GM12874 (cell line): ENCODE data around the gene ACVR1.

Experiments
- TF ChIP-seq, protein P1 (sequence below): IDR thresholded peaks from 2 replicates; pipeline ENCODE4 v1.5.1; 2011; ENCODE audit warnings: low read depth, mild to moderate bottlenecking, control low read depth, low read length, moderate library complexity; ENCODE audit not compliant: insufficient read depth

Gene ACVR1

DNA sequence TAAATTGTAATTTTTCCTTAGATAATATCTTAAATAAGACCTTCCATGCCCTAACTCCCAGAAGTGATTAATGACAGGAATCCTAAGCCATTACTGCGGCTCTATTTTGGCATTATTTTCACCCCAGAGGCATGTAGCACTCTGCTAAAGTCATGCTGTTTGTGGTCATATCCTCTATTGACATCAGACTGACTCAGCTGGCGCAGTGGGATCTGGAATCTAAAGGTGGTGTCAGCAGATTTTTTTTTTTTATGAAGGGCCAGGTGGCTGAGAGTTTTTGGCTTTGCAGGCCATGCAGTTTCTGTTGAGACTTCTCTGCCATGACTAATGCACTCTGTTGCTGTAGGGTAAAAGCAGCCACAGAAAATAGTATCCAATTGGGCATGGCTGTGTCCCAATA, 183.4 kb downstream of the ACVR1 start:
- TF ChIP-seq, protein P1, sequence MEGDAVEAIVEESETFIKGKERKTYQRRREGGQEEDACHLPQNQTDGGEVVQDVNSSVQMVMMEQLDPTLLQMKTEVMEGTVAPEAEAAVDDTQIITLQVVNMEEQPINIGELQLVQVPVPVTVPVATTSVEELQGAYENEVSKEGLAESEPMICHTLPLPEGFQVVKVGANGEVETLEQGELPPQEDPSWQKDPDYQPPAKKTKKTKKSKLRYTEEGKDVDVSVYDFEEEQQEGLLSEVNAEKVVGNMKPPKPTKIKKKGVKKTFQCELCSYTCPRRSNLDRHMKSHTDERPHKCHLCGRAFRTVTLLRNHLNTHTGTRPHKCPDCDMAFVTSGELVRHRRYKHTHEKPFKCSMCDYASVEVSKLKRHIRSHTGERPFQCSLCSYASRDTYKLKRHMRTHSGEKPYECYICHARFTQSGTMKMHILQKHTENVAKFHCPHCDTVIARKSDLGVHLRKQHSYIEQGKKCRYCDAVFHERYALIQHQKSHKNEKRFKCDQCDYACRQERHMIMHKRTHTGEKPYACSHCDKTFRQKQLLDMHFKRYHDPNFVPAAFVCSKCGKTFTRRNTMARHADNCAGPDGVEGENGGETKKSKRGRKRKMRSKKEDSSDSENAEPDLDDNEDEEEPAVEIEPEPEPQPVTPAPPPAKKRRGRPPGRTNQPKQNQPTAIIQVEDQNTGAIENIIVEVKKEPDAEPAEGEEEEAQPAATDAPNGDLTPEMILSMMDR: no peak

DNA sequence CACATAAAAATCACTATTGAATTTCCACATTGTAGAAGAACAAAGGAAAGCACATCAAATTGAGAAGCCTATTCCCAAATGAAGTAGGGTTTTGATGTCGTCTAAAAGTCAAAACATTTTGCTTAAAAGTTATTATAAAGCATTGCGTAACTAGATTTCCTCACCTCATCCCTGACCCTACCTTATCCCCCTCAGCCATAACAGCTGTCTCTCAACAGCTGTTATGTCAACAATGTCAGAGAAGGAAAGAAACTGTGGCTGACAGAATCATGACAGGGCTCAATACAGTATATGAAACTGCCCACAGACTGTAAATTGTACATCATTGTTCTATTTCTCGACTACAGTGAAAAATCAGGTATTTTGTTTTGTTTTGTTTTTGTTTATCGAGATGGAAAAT, 184.4 kb downstream of the ACVR1 start:
- TF ChIP-seq, protein P1: no peak

DNA sequence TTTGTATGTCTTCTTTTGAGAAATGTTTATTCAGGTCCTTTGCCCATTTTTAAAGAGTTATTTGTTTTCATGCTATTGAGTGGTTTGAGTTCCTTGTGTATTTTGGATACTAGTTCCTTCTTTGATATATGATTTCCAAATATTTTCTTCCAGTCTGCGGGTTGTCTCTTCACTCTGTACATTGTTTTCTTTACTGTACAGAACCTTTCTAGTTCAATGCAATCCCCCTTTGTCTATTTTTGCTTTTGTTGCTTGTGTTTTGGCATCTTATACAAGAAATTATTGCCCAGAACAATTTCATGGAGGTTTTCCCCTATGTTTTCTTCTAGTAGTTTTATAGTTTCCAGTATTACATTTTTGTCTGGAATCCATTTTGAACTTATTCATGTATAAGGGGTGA, 185.0 kb downstream of the ACVR1 start:
- TF ChIP-seq, protein P1: no peak
